ENCODE measurements around the gene ELOVL5.

Gene ELOVL5

GRCh38 chr6:53373638-53374037, 24.9 kb upstream of the ELOVL5 start:
- TF ChIP-seq EZH2phosphoT487 (IDR thresholded peaks at IDR 0.05; ENCODE audit: low read depth) = no peak
- TF ChIP-seq CTCF (IDR thresholded peaks at IDR 0.05; ENCODE audit: low read depth, low read length) = no peak
- H2AFZ ChIP-seq (ENCODE audit: low read depth, low read length) = no peak overlapping the region
- H3K4me3 ChIP-seq (ENCODE audit: low read length) = no peak overlapping the region
- H4K20me1 ChIP-seq (ENCODE audit: insufficient read depth, low read length) = no peaks in the 10 kb centered on the region
- H3K9ac ChIP-seq (ENCODE audit: low read length) = no peak overlapping the region
- H3K27me3 ChIP-seq (ENCODE audit: low read depth, low read length) = peaks cover 41% of the 10 kb centered on the region
- H3K79me2 ChIP-seq (ENCODE audit: low read length) = no peaks in the 10 kb centered on the region
- H3K4me2 ChIP-seq (ENCODE audit: low read length) = no peak overlapping the region
- no peaks in the 10 kb centered on the region for H3K4me1 ChIP-seq (ENCODE audit: low read length)
- H3K9me3 ChIP-seq (ENCODE audit: insufficient read depth, low read length) = no peaks in the 10 kb centered on the region
- H3K36me3 ChIP-seq (replicated peaks; ENCODE audit: low read depth, low read length) = no peaks in the 10 kb centered on the region
- H3K27ac ChIP-seq (ENCODE audit: low read length) = no peak overlapping the region

GRCh38 chr6:53369876-53370515, 21.2 kb upstream of the ELOVL5 start:
- H3K79me2 ChIP-seq (ENCODE audit: low read length) = no peaks in the 10 kb centered on the region
- H3K9me3 ChIP-seq (ENCODE audit: insufficient read depth, low read length) = no peaks in the 10 kb centered on the region
- peaks cover 16% of the 10 kb centered on the region for H3K27me3 ChIP-seq (ENCODE audit: low read depth, low read length)
- no peaks in the 10 kb centered on the region for H3K36me3 ChIP-seq (replicated peaks; ENCODE audit: low read depth, low read length)
- H2AFZ ChIP-seq (ENCODE audit: low read depth, low read length) = no peak overlapping the region
- H4K20me1 ChIP-seq (ENCODE audit: insufficient read depth, low read length) = no peaks in the 10 kb centered on the region
- peaks cover 6% of the 10 kb centered on the region; the same call in 1 of the 2 replicates for H3K4me1 ChIP-seq (ENCODE audit: low read length)
- no peak overlapping the region for H3K4me3 ChIP-seq (ENCODE audit: low read length)
- H3K4me2 ChIP-seq (ENCODE audit: low read length) = no peak overlapping the region
- TF ChIP-seq EZH2phosphoT487 (IDR thresholded peaks at IDR 0.05; ENCODE audit: low read depth) (no peak), CTCF (IDR thresholded peaks at IDR 0.05; ENCODE audit: low read depth, low read length) (no peak)
- no peak overlapping the region for H3K27ac ChIP-seq (ENCODE audit: low read length)
- H3K9ac ChIP-seq (ENCODE audit: low read length) = no peak overlapping the region

- no peak overlapping the region for H2AFZ ChIP-seq (ENCODE audit: low read depth, low read length)
- peaks cover 6% of the 10 kb centered on the region; the same call in 1 of the 2 replicates for H3K4me1 ChIP-seq (ENCODE audit: low read length)
- no peaks in the 10 kb centered on the region for H3K36me3 ChIP-seq (replicated peaks; ENCODE audit: low read depth, low read length)
- H3K27ac ChIP-seq (ENCODE audit: low read length) = no peak overlapping the region
- H3K4me3 ChIP-seq (ENCODE audit: low read length) = no peak overlapping the region
- no peaks in the 10 kb centered on the region for H4K20me1 ChIP-seq (ENCODE audit: insufficient read depth, low read length)
- no peaks in the 10 kb centered on the region for H3K9me3 ChIP-seq (ENCODE audit: insufficient read depth, low read length)
- no peaks in the 10 kb centered on the region for H3K79me2 ChIP-seq (ENCODE audit: low read length)
- TF ChIP-seq EZH2phosphoT487 (IDR thresholded peaks at IDR 0.05; ENCODE audit: low read depth) (no peak), CTCF (IDR thresholded peaks at IDR 0.05; ENCODE audit: low read depth, low read length) (no peak)
- H3K9ac ChIP-seq (ENCODE audit: low read length) = no peak overlapping the region
- H3K27me3 ChIP-seq (ENCODE audit: low read depth, low read length) = peaks cover 7% of the 10 kb centered on the region
- no peak overlapping the region for H3K4me2 ChIP-seq (ENCODE audit: low read length)
Measured at GRCh38 chr6:53369051-53369450, 20.3 kb upstream of the ELOVL5 start.

GRCh38 chr6:53366128-53366641, 17.4 kb upstream of the ELOVL5 start:
- Histone ChIP-seq H3K4me2 (ENCODE audit: low read length) (no peak overlapping the region), H3K27ac (ENCODE audit: low read length) (no peak overlapping the region), H3K9me3 (ENCODE audit: insufficient read depth, low read length) (no peaks in the 10 kb centered on the region), H3K79me2 (ENCODE audit: low read length) (no peaks in the 10 kb centered on the region), H2AFZ (ENCODE audit: low read depth, low read length) (no peak overlapping the region), H3K4me1 (ENCODE audit: low read length) (peaks cover 6% of the 10 kb centered on the region; the same call in 1 of the 2 replicates), H4K20me1 (ENCODE audit: insufficient read depth, low read length) (no peaks in the 10 kb centered on the region), H3K36me3 (replicated peaks; ENCODE audit: low read depth, low read length) (no peaks in the 10 kb centered on the region), H3K4me3 (ENCODE audit: low read length) (no peak overlapping the region), H3K27me3 (ENCODE audit: low read depth, low read length) (0 out of 2 replicates have a peak, but pooled peaks cover 3% of the 10 kb centered on the region), H3K9ac (ENCODE audit: low read length) (no peak overlapping the region)
- no peak for TF ChIP-seq CTCF (IDR thresholded peaks at IDR 0.05; ENCODE audit: low read depth, low read length)
- no peak for TF ChIP-seq EZH2phosphoT487 (IDR thresholded peaks at IDR 0.05; ENCODE audit: low read depth)

Data from OCI-LY3 (cell line).